ENCODE data around the gene C10orf62. TPM values are rescaled to one million over a fixed set of nuclear protein-coding genes. Genes with fewer than 3 reads are reported as not detected.

The C10orf62 gene
- total and polyA plus RNA-seq, 2 of the 13 experiments (the other 11 are each of a cell fraction or from before 2014, with no cell fraction given) = 0.61 to 1.6 TPM

- no peak for DNase-seq (ENCODE audit: low spot score)
- ChIA-PET CTCF (ENCODE audit: low intra/inter-chr PET ratio, low total read pairs) (interaction anchor here (2.7 kb wide), 1 partner anchor 42 kb away, joined by 46 read pairs; no protein-coding TSS in a partner anchor), POLR2A (interaction anchor here (1.9 kb wide), 1 partner anchor 14 kb away, joined by 8 read pairs; the partner anchor contains the start of gene HOGA1)
- no peak overlapping the region for H3K27ac ChIP-seq (ENCODE audit: extremely low read length, insufficient read depth, low read length)
- H3K36me3 ChIP-seq (replicated peaks in 1 of 2; ENCODE audit: control insufficient read depth in 1 of 2, insufficient read depth in 2 of 2, low read length in 2 of 2) = peaks cover 3 to 8% of the 10 kb centered on the region in 2 experiments; a peak in 3 of 5 replicates
- no peaks in the 10 kb centered on the region for H3K27me3 ChIP-seq (ENCODE audit: control insufficient read depth in 1 of 2, insufficient read depth in 2 of 2, low read length in 2 of 2)
- no CpG with 5 or more reads among the region's 5 CpGs for WGBS (ENCODE audit: low lambda C conversion rate)
- intact Hi-C loops (cut with micrococcal nuclease; ENCODE audit: unreplicated experiment) (no loop called here), in situ Hi-C loops (cut with HindIII; ENCODE audit: extremely low pct_ligation_motif_present, low pct_unique_long_range_greater_than_20kb) (loop anchor here (5.0 kb wide), 1 partner anchor 41 kb away; no protein-coding TSS in a partner anchor)
- no peaks in the 10 kb centered on the region for H3K9me3 ChIP-seq (ENCODE audit: low read length)
- H4K20me1 ChIP-seq (ENCODE audit: insufficient read depth, low read length) = no peaks in the 10 kb centered on the region
- no peak overlapping the region for H2AFZ ChIP-seq (ENCODE audit: low read length)
- no peak for ATAC-seq
- H3K79me2 ChIP-seq (ENCODE audit: insufficient read depth, low read length) = no peaks in the 10 kb centered on the region
- H3K4me2 ChIP-seq (ENCODE audit: low read depth, low read length) = no peak overlapping the region
- no peak overlapping the region for H3K4me3 ChIP-seq (replicated peaks in 1 of 3; ENCODE audit: insufficient read depth in 1 of 3, low read depth in 2 of 3, low read length in 3 of 3)
- BruUV-seq (replicated peaks) = no TSS peak
- FAIRE-seq = no peak
- peaks cover 15% of the 10 kb centered on the region for H3K4me1 ChIP-seq (ENCODE audit: insufficient read depth, low read length)
- no peak for TF ChIP-seq ZNF772 (CRISPR knock-in tag; IDR thresholded peaks at IDR 0.05)
- no peak for TF ChIP-seq DPF2 (CRISPR knock-in tag; IDR thresholded peaks at IDR 0.05; ENCODE audit: borderline replicate concordance, low read depth)
- no peak for TF ChIP-seq KDM6A (CRISPR knock-in tag; IDR thresholded peaks at IDR 0.05; ENCODE audit: low read depth)
- no peak for TF ChIP-seq NFKB2 (CRISPR knock-in tag; IDR thresholded peaks at IDR 0.05; ENCODE audit: borderline replicate concordance)
- no peak for TF ChIP-seq GTF3A (CRISPR knock-in tag; conservative IDR thresholded peaks at IDR 0.05)
- no peak for TF ChIP-seq PHB2 (IDR thresholded peaks at IDR 0.05; ENCODE audit: partially characterized antibody)
- TF ChIP-seq, protein P1, sequence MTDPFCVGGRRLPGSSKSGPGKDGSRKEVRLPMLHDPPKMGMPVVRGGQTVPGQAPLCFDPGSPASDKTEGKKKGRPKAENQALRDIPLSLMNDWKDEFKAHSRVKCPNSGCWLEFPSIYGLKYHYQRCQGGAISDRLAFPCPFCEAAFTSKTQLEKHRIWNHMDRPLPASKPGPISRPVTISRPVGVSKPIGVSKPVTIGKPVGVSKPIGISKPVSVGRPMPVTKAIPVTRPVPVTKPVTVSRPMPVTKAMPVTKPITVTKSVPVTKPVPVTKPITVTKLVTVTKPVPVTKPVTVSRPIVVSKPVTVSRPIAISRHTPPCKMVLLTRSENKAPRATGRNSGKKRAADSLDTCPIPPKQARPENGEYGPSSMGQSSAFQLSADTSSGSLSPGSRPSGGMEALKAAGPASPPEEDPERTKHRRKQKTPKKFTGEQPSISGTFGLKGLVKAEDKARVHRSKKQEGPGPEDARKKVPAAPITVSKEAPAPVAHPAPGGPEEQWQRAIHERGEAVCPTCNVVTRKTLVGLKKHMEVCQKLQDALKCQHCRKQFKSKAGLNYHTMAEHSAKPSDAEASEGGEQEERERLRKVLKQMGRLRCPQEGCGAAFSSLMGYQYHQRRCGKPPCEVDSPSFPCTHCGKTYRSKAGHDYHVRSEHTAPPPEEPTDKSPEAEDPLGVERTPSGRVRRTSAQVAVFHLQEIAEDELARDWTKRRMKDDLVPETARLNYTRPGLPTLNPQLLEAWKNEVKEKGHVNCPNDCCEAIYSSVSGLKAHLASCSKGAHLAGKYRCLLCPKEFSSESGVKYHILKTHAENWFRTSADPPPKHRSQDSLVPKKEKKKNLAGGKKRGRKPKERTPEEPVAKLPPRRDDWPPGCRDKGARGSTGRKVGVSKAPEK (CRISPR knock-in tag; IDR thresholded peaks at IDR 0.05; ENCODE audit: borderline replicate concordance) = no peak
- TF ChIP-seq ZFP90 (CRISPR knock-in tag; IDR thresholded peaks at IDR 0.05; ENCODE audit: borderline replicate concordance) = no peak
- H3K9ac ChIP-seq (ENCODE audit: insufficient read depth, low read depth, low read length) = no peak overlapping the region
Measured at GRCh38 chr10:97570789-97571471, 18.6 kb upstream of the C10orf62 start.
